B cell (primary cell): ENCODE results near the gene TCEANC. TPM values are rescaled to one million over a fixed set of nuclear protein-coding genes. Genes with fewer than 3 reads are reported as not detected.

ENCODE experiments used
- ATAC-seq: fragments of 200-7000 bp; cut with Tn5 transposase; one replicate; pipeline ENCODE4 v1.10.0; 2021; ENCODE audit warnings: low read depth, mild to moderate bottlenecking, moderate number of reproducible peaks, moderate library complexity
- CTCF ChIA-PET: fragments of 350-600 bp; sonication (Branson Sonifier 250); formaldehyde crosslinking; loops from one replicate; lab custom pipeline; 2021; ENCODE audit warnings: antibody characterized with exemption, inconsistent platforms; lab: Charles Lee
- POLR2A ChIA-PET: fragments of 350-600 bp; sonication (Branson Sonifier 250); formaldehyde crosslinking; loops from one replicate; lab custom pipeline; 2021; ENCODE audit warnings: antibody characterized with exemption; lab: Charles Lee
- DNase-seq: peaks from one replicate; pipeline ENCODE4 v3.0.0; 2013
- H2AFZ ChIP-seq: 2 replicates; pipeline ENCODE4 v1.6.1; 2012; ENCODE audit warnings: mild to moderate bottlenecking, low read depth, low read length; ENCODE audit not compliant: insufficient read depth, poor library complexity, severe bottlenecking
- H3K27ac ChIP-seq, 2 donors: 1 replicate in 1 of 2; 2 replicates in 1 of 2; pipeline ENCODE4 v1.5.1; 2012 to 2013; ENCODE audit warnings: low read length in 2 of 2, mild to moderate bottlenecking in 2 of 2, moderate library complexity in 1 of 2
- H3K27me3 ChIP-seq, 4 experiments: fragments of 200-600 bp in 1 of 4; sonication (generic) in 1 of 4; replicated peaks in 1 of 4; 1 replicate in 2 of 4; 2 replicates in 2 of 4; pipeline versions ENCODE4 v1.6.1 to v1.7.0; 2013 to 2016; ENCODE audit warnings: low read length in 3 of 4, mild to moderate bottlenecking in 2 of 4, mixed read lengths in 1 of 4, moderate library complexity in 1 of 4; ENCODE audit not compliant: insufficient read depth in 4 of 4, control insufficient read depth in 3 of 4; ENCODE audit errors: control extremely low read depth in 1 of 4
- H3K36me3 ChIP-seq, 2 experiments: replicated peaks in 1 of 2; 1 replicate in 1 of 2; 2 replicates in 1 of 2; pipeline versions ENCODE4 v1.6.1 to v1.7.1; 2013; ENCODE audit warnings: low read length in 1 of 2; ENCODE audit not compliant: insufficient read depth in 2 of 2, control insufficient read depth in 1 of 2; ENCODE audit errors: control extremely low read depth in 1 of 2, extremely low read depth in 1 of 2
- H3K4me1 ChIP-seq, 2 donors: fragments of 200-600 bp in 1 of 2; sonication (generic) in 1 of 2; 1 replicate in 1 of 2; 2 replicates in 1 of 2; pipeline versions ENCODE4 v1.5.1 to v1.6.1; 2013 to 2017; ENCODE audit warnings: low read length in 2 of 2; ENCODE audit not compliant: control insufficient read depth in 2 of 2, insufficient read depth in 2 of 2
- H3K4me2 ChIP-seq: replicated peaks from 2 replicates; pipeline ENCODE3; 2012; ENCODE audit warnings: mild to moderate bottlenecking, low read depth, low read length; ENCODE audit not compliant: poor library complexity, severe bottlenecking
- H3K4me3 ChIP-seq, 5 experiments: fragments of 200-600 bp in 1 of 5; sonication (generic) in 1 of 5; 1 replicate in 3 of 5; 2 replicates in 2 of 5; pipeline versions ENCODE4 v1.5.1 to v1.7.0; 2011 to 2016; ENCODE audit warnings: low read length in 4 of 5, mild to moderate bottlenecking in 4 of 5, low read depth in 2 of 5, control low read depth in 1 of 5, moderate library complexity in 1 of 5; ENCODE audit not compliant: insufficient read depth in 1 of 5; ENCODE audit errors: control extremely low read depth in 1 of 5, extremely low read depth in 1 of 5
- H3K79me2 ChIP-seq: fragments of 200-600 bp; sonication (generic); one replicate; pipeline ENCODE4 v1.6.0; 2016; ENCODE audit warnings: low read length; ENCODE audit not compliant: control insufficient read depth, insufficient read depth
- H3K9ac ChIP-seq: fragments of 200-600 bp; sonication (generic); 2 replicates; pipeline ENCODE4 v1.6.1; 2017; ENCODE audit warnings: mild to moderate bottlenecking, low read length, moderate library complexity
- H3K9me3 ChIP-seq, 3 donors: one replicate each; pipeline versions ENCODE4 v1.6.1 to v1.7.1; 2013; ENCODE audit warnings: low read length in 2 of 3; ENCODE audit not compliant: control insufficient read depth in 2 of 3, insufficient read depth in 1 of 3; ENCODE audit errors: control extremely low read depth in 1 of 3
- H4K20me1 ChIP-seq: 2 replicates; pipeline ENCODE4 v1.6.0; 2012; ENCODE audit warnings: mild to moderate bottlenecking, low read length; ENCODE audit not compliant: insufficient read depth, control insufficient read depth, poor library complexity, severe bottlenecking
- H3K27ac Mint-ChIP-seq: one replicate; pipeline ENCODE4 v1.8.0; 2021; ENCODE audit warnings: mixed read lengths
- H3K27me3 Mint-ChIP-seq: one replicate; pipeline ENCODE4 v1.8.0; 2021; ENCODE audit warnings: mixed read lengths
- H3K4me1 Mint-ChIP-seq: one replicate; pipeline ENCODE4 v1.8.0; 2021; ENCODE audit warnings: mixed read lengths
- H3K4me3 Mint-ChIP-seq: one replicate; pipeline ENCODE4 v1.8.0; 2021; ENCODE audit warnings: mixed read lengths
- H3K9me3 Mint-ChIP-seq: one replicate; pipeline ENCODE4 v1.8.0; 2022; ENCODE audit warnings: mixed read lengths; ENCODE audit not compliant: insufficient read depth
- CTCF ChIP-seq: fragments of 200-600 bp; IDR thresholded peaks from one replicate; pipeline ENCODE4 v1.8.0; 2022; ENCODE audit warnings: antibody characterized with exemption, mild to moderate bottlenecking
- EZH2 ChIP-seq: IDR thresholded peaks from 2 replicates; pipeline ENCODE4 v1.6.1; 2012; ENCODE audit warnings: borderline replicate concordance, low read depth, mild to moderate bottlenecking, moderate library complexity, low read length; ENCODE audit not compliant: insufficient read depth, poor library complexity, severe bottlenecking
- WGBS: methylation state at CpG from one replicate; pipeline ENCODE4 v1.1.5; 2013; ENCODE audit warnings: missing lambda C conversion rate; ENCODE audit not compliant: insufficient coverage; 5-methylcytosine and 5-hydroxymethylcytosine counted together
- intact Hi-C: fragments of 100-400 bp; cut with micrococcal nuclease; formaldehyde crosslinking; loops from one replicate; pipeline ENCODE4 v1.10.0; 2022
- polyA plus RNA-seq: library from polyadenylated mRNA; depleted of rRNA; stranded (reverse); fragments of >200 nt; gene quantifications from 2 replicates; pipeline ENCODE4 v1.2.3, GENCODE V29; 2012
- total RNA-seq, 2 donors: library from RNA; stranded (reverse); fragments of 120-200 nt in 1 of 2; gene quantifications; 1 replicate in 1 of 2; 2 replicates in 1 of 2; pipeline versions ENCODE4 v1.2.3 to v1.2.4, GENCODE V29; 2013 to 2022

The TCEANC gene
- total and polyA plus RNA-seq, 2 donors (not counting 1 experiment from before 2014, with no cell fraction given), result 5.5 to 10.0 TPM

- no peak for ATAC-seq
- H3K79me2 ChIP-seq, result no peaks in the 10 kb centered on the region
- CTCF ChIA-PET, result no interaction called here
These were observed 11.1 kb downstream of the TCEANC start for GRCh38 chrX:13664020-13664419.

GRCh38 chrX:13666836-13667235 is 13.9 kb downstream of the TCEANC start:
- H3K27me3 ChIP-seq, result no peaks in the 10 kb centered on the region
- H3K9ac ChIP-seq, result no peak overlapping the region
- no peak for DNase-seq
- Mint-ChIP-seq H3K27me3 (no peaks in the 10 kb centered on the region), H3K9me3 (no peaks in the 10 kb centered on the region), H3K4me1 (peaks cover 15% of the 10 kb centered on the region), H3K27ac (no peak overlapping the region), H3K4me3 (no peak overlapping the region)
- H3K9me3 ChIP-seq, result no peaks in the 10 kb centered on the region
- no peak overlapping the region for H3K4me2 ChIP-seq
- ATAC-seq, result no peak
- CTCF ChIA-PET, result no interaction called here
- no peaks in the 10 kb centered on the region for H3K4me1 ChIP-seq
- no peak overlapping the region for H2AFZ ChIP-seq
- H4K20me1 ChIP-seq, result no peaks in the 10 kb centered on the region
- TF ChIP-seq EZH2 (no peak), CTCF (no peak)
- intact Hi-C loops, result no loop called here
- peaks cover 0 to 27% of the 10 kb centered on the region in 2 experiments for H3K36me3 ChIP-seq
- POLR2A ChIA-PET, result no interaction called here
- WGBS, result no CpG with 5 or more reads among the region's 3 CpGs
- H3K79me2 ChIP-seq, result no peaks in the 10 kb centered on the region
- H3K27ac ChIP-seq, result no peak overlapping the region
- no peak overlapping the region for H3K4me3 ChIP-seq

More at GRCh38 chrX:13664020-13664419, 11.1 kb downstream of the TCEANC start:
- Mint-ChIP-seq H3K4me1 (peaks cover 2% of the 10 kb centered on the region), H3K27me3 (no peaks in the 10 kb centered on the region), H3K9me3 (no peaks in the 10 kb centered on the region), H3K27ac (no peak overlapping the region), H3K4me3 (no peak overlapping the region)
- intact Hi-C loops, result no loop called here
- Histone ChIP-seq H3K27me3 (no peaks in the 10 kb centered on the region), H3K9ac (no peak overlapping the region), H2AFZ (no peak overlapping the region), H3K27ac (no peak overlapping the region), H3K9me3 (no peaks in the 10 kb centered on the region), H3K36me3 (peaks cover 0 to 27% of the 10 kb centered on the region in 2 experiments), H4K20me1 (no peaks in the 10 kb centered on the region), H3K4me1 (peaks cover 0 to under 1% of the 10 kb centered on the region in 2 donors), H3K4me3 (no peak overlapping the region), H3K4me2 (no peak overlapping the region)
- no peak for DNase-seq
- WGBS, result no CpG with 5 or more reads among the region's 3 CpGs
- TF ChIP-seq CTCF (no peak), EZH2 (no peak)
- POLR2A ChIA-PET, result no interaction called here
